K562 (cell line): Measurements from ENCODE around the gene DYSF.

Experiments
- ETV6 ChIP-seq, 3 experiments: fragments of 150-350 bp in 1 of 3; sonication (generic) in 1 of 3; formaldehyde crosslinking in 1 of 3; IDR thresholded peaks; 2 replicates each; pipeline versions ENCODE4 v1.6.1 to v1.8.0; 2014 to 2022; ENCODE audit warnings: borderline replicate concordance in 2 of 3, low read depth in 2 of 3, antibody characterized with exemption in 1 of 3, low read length in 1 of 3, mild to moderate bottlenecking in 1 of 3, missing genetic modification reagents in 1 of 3
- JUN ChIP-seq, 2 experiments: sonication (generic) in 1 of 2; formaldehyde crosslinking in 1 of 2; IDR thresholded peaks; 2 replicates each; pipeline versions ENCODE4 v1.6.1 to v1.8.0; 2012 to 2022; ENCODE audit warnings: borderline replicate concordance in 2 of 2, mild to moderate bottlenecking in 2 of 2, improper control_type of control experiment in 1 of 2, low read depth in 1 of 2, low read length in 1 of 2, missing genetic modification reagents in 1 of 2
- POLR3A ChIP-seq: IDR thresholded peaks from 2 replicates; pipeline ENCODE4 v1.6.1; 2011; ENCODE audit warnings: borderline replicate concordance, mild to moderate bottlenecking, moderate library complexity; ENCODE audit not compliant: insufficient read length, insufficient read depth; ENCODE audit errors: extremely low read depth
- SMC3 ChIP-seq: conservative IDR thresholded peaks from 2 replicates; pipeline ENCODE4 v1.6.1; 2011; ENCODE audit warnings: low read depth, low read length, improper control_type of control experiment; ENCODE audit not compliant: insufficient read depth
- ZNF318 ChIP-seq, 2 experiments: fragments of 450-650 bp; IDR thresholded peaks; 2 replicates each; pipeline ENCODE4 v1.6.1; 2016; ENCODE audit warnings: mild to moderate bottlenecking in 2 of 2, borderline replicate concordance in 1 of 2, low read depth in 1 of 2, moderate library complexity in 1 of 2
- TF ChIP-seq, protein P1 (sequence below): sonication (generic); formaldehyde crosslinking; IDR thresholded peaks from 2 replicates; pipeline ENCODE4 v1.8.0; 2022; ENCODE audit warnings: mild to moderate bottlenecking, low read depth, missing genetic modification reagents

DNA sequence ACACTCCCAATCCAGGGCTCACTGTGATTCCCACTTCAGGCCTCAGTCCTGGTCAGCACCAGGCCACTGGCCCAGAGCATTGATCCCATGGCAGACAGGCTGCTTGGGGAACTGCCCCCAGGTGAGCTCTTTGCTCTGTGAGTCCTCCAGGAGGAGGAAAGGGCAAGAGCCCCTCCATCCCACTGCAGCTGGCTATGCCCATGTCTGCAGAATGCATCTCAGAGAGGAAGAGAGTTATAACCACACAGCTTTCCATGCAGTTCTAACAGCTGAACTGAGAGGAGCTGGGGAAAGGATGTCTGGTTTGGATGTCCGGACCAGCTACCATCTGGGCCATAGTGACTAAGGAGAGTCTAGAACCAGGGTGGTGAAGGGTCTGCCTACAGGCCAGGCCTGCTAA, 230.3 kb downstream of the DYSF start:
- TF ChIP-seq POLR3A (no peak), ZNF318 (IDR thresholded peaks at IDR 0.05; ENCODE audit: borderline replicate concordance in 1 of 2, low read depth in 1 of 2) (no peak), SMC3 (no peak), JUN (IDR thresholded peaks at IDR 0.05; ENCODE audit: borderline replicate concordance, low read depth, low read length) (no peak), JUN (CRISPR knock-in tag; IDR thresholded peaks at IDR 0.05; ENCODE audit: borderline replicate concordance) (no peak), ETV6 (IDR thresholded peaks at IDR 0.05; ENCODE audit: borderline replicate concordance in 1 of 2, low read depth in 2 of 2, low read length in 1 of 2) (no peak), ETV6 (CRISPR knock-in tag; IDR thresholded peaks at IDR 0.05; ENCODE audit: borderline replicate concordance) (no peak)
- TF ChIP-seq, protein P1, sequence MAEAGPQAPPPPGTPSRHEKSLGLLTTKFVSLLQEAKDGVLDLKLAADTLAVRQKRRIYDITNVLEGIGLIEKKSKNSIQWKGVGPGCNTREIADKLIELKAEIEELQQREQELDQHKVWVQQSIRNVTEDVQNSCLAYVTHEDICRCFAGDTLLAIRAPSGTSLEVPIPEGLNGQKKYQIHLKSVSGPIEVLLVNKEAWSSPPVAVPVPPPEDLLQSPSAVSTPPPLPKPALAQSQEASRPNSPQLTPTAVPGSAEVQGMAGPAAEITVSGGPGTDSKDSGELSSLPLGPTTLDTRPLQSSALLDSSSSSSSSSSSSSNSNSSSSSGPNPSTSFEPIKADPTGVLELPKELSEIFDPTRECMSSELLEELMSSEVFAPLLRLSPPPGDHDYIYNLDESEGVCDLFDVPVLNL, result no peak
